ENCODE data around the gene AMOTL2.

AMOTL2 gene

DNA sequence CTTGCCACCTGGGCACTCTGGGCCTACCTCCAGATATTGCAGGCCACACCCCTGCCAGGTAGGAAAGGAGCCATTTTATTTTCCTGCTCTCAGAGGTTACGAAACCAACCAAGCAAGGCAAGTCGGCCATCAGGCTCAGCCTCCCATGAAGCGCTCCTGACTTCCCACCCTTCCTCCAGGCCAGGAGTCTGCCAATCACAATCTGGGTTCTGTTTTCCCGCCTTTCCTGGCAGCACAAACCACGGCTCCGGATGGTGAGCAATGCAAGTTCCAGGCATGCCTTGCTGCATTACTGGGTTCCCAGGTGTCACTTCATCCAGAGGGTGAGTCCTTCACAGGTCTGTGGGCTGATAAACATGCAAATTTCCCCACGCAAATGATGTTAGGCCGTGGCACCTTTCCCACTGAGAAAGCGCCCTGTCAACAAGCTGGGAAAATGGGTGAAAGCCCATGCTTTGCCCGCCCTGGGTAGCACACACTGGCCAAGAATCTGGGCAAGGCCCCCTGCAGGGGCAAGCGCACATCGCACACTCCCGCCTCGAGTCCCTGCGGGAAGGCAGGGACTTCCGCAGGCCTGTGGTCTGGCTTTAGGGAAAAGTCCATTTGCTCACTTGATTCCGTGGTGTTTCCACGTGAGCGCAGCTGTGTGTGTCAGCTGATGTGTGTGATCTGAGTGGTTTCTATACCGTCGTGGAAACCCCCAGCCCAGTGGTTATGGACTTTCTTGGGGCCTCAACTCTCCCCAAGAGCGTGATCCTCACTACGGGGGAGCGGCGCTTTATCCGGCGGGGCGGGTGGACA, 62.0 kb downstream of the AMOTL2 start:
- DNase-seq = no peak

- DNase-seq = no peak
Measured at GRCh38 chr3:134311693-134312071, 62.6 kb downstream of the AMOTL2 start.

DNA sequence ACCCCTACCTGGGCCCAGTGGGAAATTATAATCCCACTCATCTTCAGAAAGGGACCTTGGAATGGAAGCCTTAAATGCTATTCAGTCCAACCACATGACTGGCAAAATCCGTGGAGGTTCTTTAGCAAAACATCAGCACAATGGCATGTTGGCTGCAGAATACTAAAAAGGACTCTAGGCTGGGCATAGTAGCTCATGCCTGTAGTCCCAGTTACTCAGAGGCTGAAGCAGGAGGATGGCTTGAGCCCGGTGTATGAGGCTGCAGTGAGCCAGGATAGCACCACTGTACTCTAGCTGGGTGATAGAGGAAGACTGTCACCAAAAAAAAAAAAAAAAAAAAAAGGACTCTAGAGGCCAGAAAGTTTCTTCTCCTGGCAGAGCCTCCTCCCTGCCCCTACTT, 63.0 kb downstream of the AMOTL2 start:
- DNase-seq = no peak

GRCh38 chr3:134309987-134310700, 64.1 kb downstream of the AMOTL2 start:
- DNase-seq = no peak

GRCh38 chr3:134308350-134308891, 65.8 kb downstream of the AMOTL2 start:
- peak; percentile 24 to 64 (median 38) for DNase-seq

DNA sequence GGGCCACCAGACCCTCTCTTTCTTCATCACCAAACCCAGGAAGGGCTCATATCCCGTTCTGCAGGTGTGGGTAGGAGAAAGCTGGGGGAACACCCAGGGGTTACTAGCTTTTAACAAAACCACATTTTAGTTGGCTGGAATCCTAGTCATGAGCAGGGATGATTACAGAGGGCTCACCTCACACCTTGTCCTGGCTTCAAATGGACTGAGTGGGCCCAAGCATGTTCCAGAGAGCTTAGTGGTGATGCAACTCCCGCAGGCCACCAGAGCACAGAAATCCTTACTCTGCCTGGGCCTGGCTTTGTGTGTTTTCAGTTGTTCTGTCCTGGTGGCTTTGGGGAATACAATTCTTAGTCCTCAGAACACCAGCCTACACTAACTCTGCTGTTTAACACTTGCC, 66.8 kb downstream of the AMOTL2 start:
- no peak for DNase-seq

GRCh38 chr3:134306320-134306719, 67.9 kb downstream of the AMOTL2 start:
- no peak for DNase-seq

Measured in activated CD4-positive, CD25-positive, alpha-beta regulatory T cell (primary cell).